ENCODE data around the gene HOPX.

GRCh38 chr4:56633486-56633885, 47.6 kb downstream of the HOPX start:
- TF ChIP-seq RFX5 (IDR thresholded peaks at IDR 0.05; ENCODE audit: borderline replicate concordance, low read depth, low read length) (no peak), POLR2A (IDR thresholded peaks at IDR 0.05; ENCODE audit: control extremely low read depth in 1 of 2, low read depth in 2 of 2, low read length in 2 of 2) (no peak), PHF8 (conservative IDR thresholded peaks at IDR 0.05; ENCODE audit: low read depth, low read length) (no peak), POLR2AphosphoS5 (IDR thresholded peaks at IDR 0.05; ENCODE audit: low read depth, low read length) (no peak)
- TF ChIP-seq, protein P1, sequence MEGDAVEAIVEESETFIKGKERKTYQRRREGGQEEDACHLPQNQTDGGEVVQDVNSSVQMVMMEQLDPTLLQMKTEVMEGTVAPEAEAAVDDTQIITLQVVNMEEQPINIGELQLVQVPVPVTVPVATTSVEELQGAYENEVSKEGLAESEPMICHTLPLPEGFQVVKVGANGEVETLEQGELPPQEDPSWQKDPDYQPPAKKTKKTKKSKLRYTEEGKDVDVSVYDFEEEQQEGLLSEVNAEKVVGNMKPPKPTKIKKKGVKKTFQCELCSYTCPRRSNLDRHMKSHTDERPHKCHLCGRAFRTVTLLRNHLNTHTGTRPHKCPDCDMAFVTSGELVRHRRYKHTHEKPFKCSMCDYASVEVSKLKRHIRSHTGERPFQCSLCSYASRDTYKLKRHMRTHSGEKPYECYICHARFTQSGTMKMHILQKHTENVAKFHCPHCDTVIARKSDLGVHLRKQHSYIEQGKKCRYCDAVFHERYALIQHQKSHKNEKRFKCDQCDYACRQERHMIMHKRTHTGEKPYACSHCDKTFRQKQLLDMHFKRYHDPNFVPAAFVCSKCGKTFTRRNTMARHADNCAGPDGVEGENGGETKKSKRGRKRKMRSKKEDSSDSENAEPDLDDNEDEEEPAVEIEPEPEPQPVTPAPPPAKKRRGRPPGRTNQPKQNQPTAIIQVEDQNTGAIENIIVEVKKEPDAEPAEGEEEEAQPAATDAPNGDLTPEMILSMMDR (IDR thresholded peaks at IDR 0.05; ENCODE audit: control extremely low read depth in 1 of 3, insufficient read depth in 1 of 3, low read depth in 1 of 3, low read length in 3 of 3) = no peak

All from H1 (cell line).